RWPE1 (cell line): Measurements from ENCODE around the gene LIME1.

Experiments used
- CTCF ChIA-PET: fragments of 350-600 bp; sonication (Branson Sonifier 250); formaldehyde crosslinking; extraction: SDS; loops from one replicate; lab custom pipeline; 2021; lab: Yijun Ruan, JAX
- POLR2A ChIA-PET: fragments of 400-600 bp; formaldehyde crosslinking; extraction: SDS; loops from one replicate; lab custom pipeline; 2020; ENCODE audit warnings: antibody characterized with exemption; ENCODE audit not compliant: low non-redundant PET; lab: Yijun Ruan, JAX
- DNase-seq: peaks from one replicate; pipeline ENCODE4 v3.0.0; 2012; ENCODE audit warnings: low spot score
- H3K27ac ChIP-seq: fragments of 450-650 bp; 2 replicates; pipeline ENCODE4 v1.5.1; 2017
- CTCF ChIP-seq: fragments of 450-650 bp; conservative IDR thresholded peaks from 2 replicates; pipeline ENCODE4 v1.5.1; 2017; ENCODE audit warnings: low read depth, mild to moderate bottlenecking

LIME1 gene

GRCh38 chr20:63768591-63769515, 32.4 kb downstream of the LIME1 start:
- POLR2A ChIA-PET: interaction anchor here (0.6 kb wide), 1 partner anchor 218 kb away, joined by 7 read pairs; no protein-coding TSS in a partner anchor
- DNase-seq: no peak
- no peak for TF ChIP-seq CTCF
- CTCF ChIA-PET: interaction anchor here (0.6 kb wide), 2 partner anchors 25 to 1531 kb away, joined by 3 to 7 read pairs; no protein-coding TSS in a partner anchor
- no peak overlapping the region for H3K27ac ChIP-seq

- no peak for TF ChIP-seq CTCF
- no peak overlapping the region for H3K27ac ChIP-seq
- no peak for DNase-seq
- POLR2A ChIA-PET: no interaction called here
- CTCF ChIA-PET: interaction anchor here (0.6 kb wide), 1 partner anchor 24 kb away, joined by 7 read pairs; no protein-coding TSS in a partner anchor
Measured at GRCh38 chr20:63769891-63770474, 33.5 kb downstream of the LIME1 start.

GRCh38 chr20:63771046-63771707, 34.7 kb downstream of the LIME1 start:
- ChIA-PET POLR2A (no interaction called here), CTCF (no interaction called here)
- no peak for TF ChIP-seq CTCF
- DNase-seq: no peak
- no peak overlapping the region for H3K27ac ChIP-seq

GRCh38 chr20:63772781-63773518, 36.5 kb downstream of the LIME1 start:
- H3K27ac ChIP-seq: no peak overlapping the region
- POLR2A ChIA-PET: interaction anchor here (0.7 kb wide), 1 partner anchor 30 kb away, joined by 7 read pairs; no protein-coding TSS in a partner anchor
- CTCF ChIA-PET: interaction anchor here (1.0 to 2.7 kb wide), 3 partner anchors 14 to 48 kb away, joined by 3 to 16 read pairs (median 5); no protein-coding TSS in a partner anchor
- no peak for DNase-seq
- TF ChIP-seq CTCF: no peak

GRCh38 chr20:63773571-63774241, 37.2 kb downstream of the LIME1 start:
- ChIA-PET POLR2A (interaction anchor here (0.7 kb wide), 1 partner anchor 31 kb away, joined by 7 read pairs; no protein-coding TSS in a partner anchor), CTCF (interaction anchor here (0.5 to 2.7 kb wide), 5 partner anchors 13 to 240 kb away, joined by 3 to 16 read pairs (median 5); no protein-coding TSS in a partner anchor)
- no peak overlapping the region for H3K27ac ChIP-seq
- no peak for TF ChIP-seq CTCF
- DNase-seq: no peak
